Measurements from ENCODE around the gene PPEF1.

DNA sequence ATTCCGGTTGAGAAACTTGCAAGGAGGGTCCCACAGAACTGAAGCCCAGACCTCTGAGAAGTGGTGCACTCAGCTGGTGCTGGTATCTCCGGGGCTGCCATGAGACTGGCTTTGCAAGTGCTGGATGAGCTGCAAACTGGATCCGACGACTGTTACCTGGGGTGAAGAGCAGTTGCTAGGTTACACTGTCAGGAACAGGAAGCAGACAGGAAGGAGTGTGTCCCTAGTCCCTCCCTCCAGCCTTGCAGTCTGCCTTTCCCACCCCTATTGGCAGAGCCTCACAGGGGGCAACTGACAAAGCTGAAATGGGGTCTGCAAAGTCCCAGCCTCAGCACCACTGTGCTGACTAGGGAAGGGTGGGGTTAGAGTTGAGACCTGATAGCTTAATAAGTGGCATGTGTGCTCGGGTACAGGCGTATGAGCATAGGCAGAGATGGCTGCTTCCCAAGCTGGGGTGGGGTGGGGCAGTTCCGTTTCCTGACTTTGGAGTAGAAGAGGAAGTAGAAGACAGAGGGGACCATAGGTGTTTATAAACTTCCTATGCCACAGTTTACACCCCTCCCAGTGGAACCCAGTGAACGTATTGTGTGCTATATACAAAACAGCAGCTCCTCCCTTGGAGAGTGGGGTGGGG is 18.0 kb downstream of the PPEF1 start:
- TF ChIP-seq, protein P1, sequence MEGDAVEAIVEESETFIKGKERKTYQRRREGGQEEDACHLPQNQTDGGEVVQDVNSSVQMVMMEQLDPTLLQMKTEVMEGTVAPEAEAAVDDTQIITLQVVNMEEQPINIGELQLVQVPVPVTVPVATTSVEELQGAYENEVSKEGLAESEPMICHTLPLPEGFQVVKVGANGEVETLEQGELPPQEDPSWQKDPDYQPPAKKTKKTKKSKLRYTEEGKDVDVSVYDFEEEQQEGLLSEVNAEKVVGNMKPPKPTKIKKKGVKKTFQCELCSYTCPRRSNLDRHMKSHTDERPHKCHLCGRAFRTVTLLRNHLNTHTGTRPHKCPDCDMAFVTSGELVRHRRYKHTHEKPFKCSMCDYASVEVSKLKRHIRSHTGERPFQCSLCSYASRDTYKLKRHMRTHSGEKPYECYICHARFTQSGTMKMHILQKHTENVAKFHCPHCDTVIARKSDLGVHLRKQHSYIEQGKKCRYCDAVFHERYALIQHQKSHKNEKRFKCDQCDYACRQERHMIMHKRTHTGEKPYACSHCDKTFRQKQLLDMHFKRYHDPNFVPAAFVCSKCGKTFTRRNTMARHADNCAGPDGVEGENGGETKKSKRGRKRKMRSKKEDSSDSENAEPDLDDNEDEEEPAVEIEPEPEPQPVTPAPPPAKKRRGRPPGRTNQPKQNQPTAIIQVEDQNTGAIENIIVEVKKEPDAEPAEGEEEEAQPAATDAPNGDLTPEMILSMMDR (conservative IDR thresholded peaks at IDR 0.05; ENCODE audit: low read depth, low read length), result no peak
- TF ChIP-seq SMC3 (IDR thresholded peaks at IDR 0.05; ENCODE audit: low read depth, low read length), result no peak
- TF ChIP-seq RFX5 (IDR thresholded peaks at IDR 0.05; ENCODE audit: low read depth, low read length), result no peak
